Muscle of arm (tissue), 12 donors: ENCODE measurements around the gene CWC27. TPM values are rescaled to one million over a fixed set of nuclear protein-coding genes. Genes with fewer than 3 reads are reported as not detected.

Experiments used
- DNase-seq: peaks from one replicate; pipeline ENCODE4 v3.0.0-alpha.2; 2013
- polyA plus RNA-seq, 12 donors: library from polyadenylated mRNA; unstranded; fragments of 120-200 nt; gene quantifications; one replicate each; pipeline ENCODE4 v1.2.1, GENCODE V29; 2013; ENCODE audit not compliant: insufficient read length in 12 of 12

The CWC27 gene
- polyA plus RNA-seq, 12 donors = 21.9 to 40.1 (median 25.4) TPM; not detected in 1

DNA sequence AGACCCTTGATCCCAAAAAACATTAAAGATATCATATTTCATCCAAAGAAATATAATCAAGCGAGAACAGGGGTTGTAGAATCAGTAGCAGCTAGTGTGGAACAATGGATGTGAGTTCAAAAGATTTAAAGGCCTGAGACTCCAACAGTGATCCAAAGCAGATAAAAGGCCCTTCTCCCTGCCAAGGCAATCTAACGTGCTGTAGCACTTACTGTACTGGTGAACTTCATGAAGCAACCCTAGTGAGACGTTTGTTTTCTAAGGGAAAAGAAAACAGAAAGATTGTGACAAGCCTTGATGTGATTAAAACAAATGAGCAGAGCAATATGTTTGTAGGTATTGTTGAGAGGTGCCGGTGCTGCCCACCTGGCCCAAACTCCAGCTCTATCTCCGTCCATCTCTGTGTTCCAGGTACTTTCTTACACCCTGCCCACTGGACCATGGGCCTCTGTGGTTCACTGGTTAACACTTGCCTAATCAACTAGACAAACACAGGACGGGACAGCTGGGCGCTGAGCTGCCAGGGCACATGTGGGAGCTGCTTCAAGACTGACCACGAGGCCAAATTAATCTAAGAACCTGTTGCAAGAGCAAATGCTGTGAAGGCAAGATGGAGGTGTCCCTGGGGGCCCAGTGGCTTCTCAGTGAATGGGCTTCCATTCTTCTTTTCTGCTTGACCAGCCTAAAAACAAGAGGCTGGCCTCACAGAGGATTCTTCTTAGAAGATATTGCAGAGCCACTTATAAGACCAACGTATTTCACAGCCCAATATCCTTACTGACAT is 265.5 kb downstream of the CWC27 start:
- no peak for DNase-seq

DNA sequence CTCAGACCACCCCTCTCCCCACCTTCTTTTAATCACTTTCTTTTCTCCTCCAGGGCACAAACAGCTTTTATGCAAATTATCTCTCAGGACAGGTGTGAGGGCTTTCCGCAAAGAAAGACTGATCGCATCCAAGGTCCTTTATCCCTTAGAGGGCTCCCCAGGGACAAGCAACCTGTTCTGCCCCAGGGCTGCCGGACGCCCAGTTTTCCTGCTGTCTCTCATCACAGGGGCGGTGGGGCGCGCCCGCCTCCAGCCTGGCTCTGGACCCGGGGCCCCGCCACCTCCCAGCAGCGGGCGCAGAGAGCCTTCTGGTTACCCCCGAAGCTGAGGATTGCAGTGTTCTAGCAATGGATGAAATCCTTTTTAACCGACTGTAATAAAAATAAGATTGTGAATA is 266.1 kb downstream of the CWC27 start:
- DNase-seq = no peak

DNA sequence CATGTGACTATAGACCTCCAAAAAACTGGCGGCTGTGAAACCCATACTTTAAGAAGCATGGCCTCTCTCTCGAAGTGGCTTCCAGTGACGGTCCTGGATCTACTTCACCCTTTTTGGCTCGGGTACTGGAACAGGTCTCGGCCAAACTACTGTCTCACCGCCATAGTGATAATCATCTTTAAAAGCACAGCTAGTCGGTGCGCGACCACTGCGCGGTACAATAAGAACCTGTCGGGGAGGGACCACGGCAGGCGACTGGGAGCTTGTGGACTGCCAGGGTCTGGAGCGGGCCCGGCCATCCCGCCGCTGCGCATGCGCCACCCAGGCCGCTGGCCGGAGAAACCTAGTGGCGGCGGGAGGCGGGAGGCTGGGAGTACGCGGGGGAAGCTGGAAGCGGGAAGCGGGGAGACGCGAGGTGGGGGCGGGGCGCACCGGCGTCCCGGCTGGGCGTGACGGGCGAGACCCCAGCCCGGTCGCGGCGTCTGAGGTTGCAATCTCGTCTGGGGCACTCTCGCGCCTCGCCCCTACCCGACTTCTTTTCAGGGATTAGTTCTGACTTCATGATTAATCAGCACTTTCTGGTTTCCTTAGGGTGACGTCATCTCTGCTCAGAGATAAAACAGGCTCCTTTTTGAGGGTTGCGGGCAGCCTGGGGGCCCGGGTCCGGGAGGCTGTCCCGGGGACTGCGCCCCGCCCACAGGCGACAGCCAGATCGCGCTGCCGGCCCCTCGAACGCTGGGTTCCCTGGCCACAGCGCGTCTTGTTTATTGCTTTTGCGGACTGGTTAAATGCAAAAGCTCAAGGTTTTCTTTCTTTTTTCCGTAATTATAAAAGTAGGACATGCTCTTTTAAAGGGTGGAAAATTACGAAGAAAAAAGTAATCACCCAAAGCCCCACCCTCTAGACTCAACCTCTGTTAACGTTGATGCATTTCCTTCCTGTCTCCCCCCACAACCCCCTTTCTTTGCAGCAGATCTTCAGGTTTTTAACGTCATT is 266.8 kb downstream of the CWC27 start:
- peak; percentile 89 for DNase-seq

DNA sequence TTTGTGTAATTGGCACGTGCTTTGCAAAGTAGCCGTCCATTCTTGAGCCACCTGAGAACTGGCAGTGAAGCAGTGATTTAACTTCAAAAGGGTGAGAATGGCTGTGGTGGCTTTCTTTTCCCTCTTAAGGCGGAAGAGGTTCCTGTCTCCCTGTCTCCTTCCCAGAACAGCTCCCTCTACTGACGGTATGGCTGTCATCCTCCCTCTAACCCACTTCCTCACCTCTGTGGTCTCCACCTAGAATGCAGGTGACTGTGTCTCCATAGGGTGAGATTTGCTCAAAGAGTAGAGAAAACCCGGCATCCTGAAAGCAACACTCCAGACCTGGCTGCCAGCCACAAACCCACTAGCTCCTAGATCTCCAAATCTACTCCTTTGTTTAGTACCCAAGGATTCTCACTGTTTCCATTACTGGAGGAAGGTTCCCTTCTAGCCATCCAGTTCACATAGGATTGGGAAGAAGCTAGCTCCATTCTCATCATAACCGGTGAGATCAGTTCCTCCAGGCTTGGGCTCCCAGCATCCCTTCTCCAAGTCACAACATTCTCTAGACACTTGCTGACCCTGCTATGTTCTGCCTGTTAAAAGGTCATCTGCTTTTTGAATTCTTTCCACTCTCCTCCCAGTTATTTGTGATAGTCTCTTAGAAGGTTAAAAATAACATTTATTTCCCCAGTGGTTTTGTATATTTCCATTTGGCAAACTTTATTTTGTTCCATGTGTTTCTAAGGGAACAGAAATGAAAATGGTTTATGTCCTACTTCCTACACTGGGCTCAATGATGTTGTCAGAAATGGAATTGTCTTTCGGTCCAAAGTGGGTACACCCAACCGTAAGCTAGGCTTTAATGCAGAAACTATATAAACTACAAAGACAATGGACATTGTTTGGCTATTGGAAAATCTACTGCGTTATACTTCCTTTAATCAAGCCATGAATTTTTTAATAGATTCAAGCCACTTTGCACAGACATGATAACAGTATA is 269.4 kb downstream of the CWC27 start:
- DNase-seq = no peak

DNA sequence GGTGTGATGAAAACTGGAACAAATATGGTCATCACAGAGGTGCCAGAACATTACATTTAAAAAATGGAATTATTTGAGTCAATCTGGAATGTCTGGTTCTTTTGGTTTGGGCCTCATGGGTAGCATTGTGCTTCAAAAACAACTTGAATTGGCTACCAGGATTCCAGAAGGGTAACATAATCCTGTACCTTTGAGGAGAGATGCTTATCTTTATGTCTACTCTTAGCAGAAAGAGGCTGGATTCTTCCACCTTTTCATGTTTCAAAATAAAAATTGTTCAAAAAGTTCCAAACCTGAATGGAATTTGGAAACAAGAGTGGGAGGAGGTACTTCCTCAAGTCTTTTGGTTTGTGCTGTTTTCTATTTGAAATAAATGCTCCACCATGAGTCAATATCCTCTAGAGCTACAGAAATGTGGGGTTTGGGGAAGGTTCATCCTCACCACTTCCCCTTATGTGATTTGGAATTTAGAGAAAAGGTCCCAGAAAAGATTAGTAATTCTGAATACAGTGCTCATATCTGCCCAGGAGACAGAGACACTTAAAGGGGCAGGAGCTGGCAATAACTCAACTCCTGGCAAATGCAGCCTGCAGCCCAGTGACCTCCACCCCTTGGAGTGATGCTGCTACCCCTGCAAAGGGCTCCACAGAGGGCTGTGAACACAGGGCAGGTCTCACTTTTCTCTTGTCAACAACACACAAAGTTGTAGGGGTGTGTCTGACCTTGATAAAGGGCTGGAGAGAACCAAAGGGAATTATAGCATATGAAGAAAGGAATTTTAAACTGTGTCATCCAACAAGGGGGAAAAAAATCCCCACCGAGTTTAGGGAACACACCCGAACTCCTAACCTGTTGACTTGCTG is 272.8 kb downstream of the CWC27 start:
- DNase-seq = no peak

DNA sequence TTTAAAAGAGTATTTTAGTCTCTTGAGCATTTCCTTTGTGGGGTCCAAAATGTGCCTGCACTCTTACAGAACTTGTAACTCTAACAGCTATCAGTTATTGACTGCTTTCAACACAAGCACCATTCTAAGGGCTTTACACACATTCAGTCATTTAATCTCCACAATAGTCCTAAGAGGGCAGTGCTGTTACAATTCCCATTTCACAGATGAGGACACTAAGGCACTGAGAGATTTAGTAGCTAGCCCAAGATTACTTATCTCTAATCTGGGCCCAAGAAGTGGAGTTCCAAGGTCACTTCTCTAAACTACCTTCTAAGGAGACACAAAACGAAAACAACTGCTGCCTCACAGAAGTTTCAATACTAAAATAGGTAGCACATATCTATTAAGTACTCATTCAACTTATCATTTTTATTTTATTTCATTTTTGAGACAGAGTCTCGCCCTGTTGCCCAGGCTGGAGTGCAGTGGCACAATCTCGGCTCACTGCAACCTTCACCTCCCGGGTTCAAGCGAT is 275.2 kb downstream of the CWC27 start:
- no peak for DNase-seq

DNA sequence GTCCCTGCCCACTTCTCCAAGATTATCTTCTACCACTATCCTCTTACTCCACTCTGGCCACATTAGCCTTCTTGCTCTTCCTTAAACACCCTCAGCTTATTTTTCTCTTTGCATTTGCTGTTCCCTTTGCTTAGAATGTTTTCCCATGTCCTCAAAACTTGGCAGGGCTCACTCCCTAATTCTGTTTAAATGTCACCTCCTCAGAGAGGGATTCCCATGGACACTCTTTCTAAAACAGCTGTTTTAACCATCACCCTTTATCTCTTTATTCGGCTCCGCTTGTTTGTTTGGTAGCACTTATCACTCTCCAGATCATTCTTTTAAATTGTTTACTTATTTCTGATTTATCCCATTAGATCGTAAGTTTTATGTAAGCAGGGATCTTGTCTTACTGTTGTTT is 278.5 kb downstream of the CWC27 start:
- no peak for DNase-seq

DNA sequence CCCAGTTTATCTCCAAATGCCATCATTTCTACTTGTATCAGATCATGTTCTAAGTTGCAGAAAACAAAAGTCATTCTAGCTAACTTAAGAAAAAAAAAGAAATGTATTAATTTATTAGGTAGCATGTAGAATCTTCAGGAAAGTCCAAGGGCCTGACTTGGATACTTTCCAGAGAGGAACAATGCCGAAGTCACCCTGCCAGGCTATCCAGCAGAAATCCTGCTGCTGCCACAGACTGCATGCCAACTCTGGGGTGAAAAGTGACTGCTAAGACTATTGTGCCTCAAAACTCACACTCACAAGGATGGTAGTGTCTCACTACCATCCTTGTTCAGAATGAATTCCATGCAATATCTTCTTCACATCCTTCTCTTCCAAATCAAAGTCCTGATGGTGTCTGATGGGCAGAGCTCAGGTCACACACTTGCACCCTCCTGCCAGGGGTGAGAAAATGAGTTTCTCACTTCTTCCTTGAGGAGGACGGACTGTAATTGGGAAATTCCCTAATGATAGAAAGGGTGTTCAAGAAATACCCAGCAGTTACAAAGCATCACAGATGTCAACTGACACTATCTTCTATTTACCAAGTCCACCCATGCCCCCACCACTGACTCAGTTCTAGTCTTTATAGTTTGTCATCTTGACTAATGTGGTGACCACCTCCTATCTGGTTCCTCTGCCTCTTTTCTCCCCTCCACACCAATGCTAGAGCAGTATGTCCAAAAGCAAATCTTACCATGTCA is 279.4 kb downstream of the CWC27 start:
- no peak for DNase-seq

DNA sequence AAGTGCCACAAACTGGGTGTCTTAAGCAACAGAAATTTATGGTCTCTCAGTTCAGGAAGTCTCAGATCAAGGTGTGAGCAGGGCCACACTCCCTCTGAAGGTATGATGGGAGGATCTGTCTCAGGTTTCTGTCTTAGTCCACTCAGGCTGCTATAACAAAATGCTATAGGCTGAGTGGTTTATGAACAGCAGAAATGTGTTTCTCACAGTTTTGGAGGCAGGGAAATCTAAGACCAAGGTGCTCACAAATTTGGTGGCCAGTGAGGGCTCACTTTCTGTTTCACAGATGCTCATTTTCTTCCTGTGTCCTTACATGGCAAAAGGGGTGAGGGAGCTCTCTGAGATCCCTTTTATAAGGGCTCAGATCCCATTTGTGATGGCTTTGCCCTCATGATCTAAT is 281.4 kb downstream of the CWC27 start:
- no peak for DNase-seq

DNA sequence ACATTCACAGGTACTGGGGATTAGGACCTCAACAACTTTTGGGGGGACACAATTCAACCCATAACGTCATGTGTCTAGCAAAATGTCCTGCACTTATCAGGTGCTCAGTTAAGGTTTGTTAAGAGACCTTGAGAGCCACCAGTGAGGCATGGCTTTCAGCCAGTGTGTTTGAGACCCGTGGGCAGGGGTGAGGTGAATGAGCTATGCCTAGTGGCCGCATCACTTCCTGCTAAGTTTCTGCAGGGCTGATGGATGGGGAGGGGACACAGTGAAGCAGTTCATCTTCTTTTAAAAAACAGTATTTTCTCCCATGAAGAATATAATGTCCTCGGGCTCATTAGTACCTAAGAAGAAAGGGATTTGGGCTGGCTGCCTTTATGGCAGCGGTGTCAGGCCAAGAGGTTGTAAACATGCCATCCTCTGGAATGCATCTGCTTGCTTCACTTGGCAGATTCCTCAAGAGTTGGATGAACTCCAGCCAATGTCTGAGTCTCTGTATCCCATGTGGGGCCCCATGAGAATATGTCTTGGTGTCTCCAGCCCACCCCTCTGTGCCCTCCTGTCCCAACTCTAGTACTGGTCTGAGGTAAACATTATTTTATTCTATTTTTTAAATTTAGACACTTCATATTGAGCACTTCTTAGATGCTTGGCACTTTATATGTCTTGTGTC is 282.2 kb downstream of the CWC27 start:
- DNase-seq = no peak

DNA sequence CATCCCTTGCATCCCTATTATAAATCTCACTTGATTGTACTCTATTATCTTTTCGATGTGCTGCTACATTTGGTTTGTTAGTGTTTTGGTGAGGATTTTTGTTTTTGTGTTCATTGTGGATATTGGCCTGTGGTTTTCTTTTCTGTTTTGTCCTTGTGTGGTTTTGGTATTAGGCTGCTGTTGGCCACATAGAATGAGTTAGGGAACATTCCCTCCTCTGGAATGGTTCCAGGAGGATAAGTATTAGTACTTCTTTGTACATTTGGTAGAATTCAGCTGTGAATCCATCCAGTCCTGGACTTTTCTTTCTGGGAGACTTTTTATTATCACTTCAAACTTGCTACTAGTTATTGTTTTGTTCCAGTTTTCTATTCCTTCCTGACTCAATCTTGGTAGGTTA is 287.2 kb downstream of the CWC27 start:
- no peak for DNase-seq

DNA sequence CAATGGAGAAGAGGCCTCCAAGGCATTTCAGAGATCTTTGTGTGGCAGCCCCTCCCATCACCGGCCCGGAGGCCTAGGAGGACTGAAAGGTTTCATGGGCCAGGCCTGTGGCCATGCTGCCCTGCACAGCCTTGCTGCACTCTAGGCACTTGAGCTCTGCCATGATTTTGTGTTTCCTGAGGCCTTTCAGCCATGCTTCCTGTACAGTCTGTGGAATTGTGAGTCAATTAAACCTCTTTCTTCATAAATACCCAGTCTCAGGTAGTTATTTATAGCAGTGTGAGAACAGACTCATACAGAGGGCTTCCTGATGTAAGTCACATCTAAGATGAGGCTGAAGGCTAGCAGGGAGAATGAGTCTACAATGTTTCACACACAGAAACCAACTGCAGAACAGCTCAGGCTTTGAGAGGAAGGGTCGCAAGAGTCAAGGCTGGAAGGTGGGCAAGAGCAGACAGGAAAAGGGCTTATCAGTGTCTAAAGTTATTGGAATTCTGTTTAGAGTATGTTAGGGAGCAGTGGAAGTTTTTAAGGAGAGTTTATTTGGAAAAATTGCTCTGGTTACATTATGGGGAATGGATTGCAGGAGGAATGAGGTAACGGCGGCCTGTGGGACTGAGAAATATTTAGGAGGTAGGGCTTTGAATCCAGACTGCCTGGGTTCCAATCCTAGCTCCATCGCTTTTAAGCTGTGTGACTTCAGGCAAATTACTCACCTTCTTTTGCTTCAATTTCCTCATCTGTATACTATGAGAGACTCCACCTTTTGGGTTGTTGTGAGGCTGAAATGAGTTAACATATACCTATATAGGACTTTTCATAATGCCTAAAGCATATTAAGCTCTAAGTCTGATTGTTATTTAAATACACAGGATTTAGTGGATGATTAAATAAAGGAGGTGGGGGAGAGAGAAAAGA is 291.2 kb downstream of the CWC27 start:
- no peak for DNase-seq

DNA sequence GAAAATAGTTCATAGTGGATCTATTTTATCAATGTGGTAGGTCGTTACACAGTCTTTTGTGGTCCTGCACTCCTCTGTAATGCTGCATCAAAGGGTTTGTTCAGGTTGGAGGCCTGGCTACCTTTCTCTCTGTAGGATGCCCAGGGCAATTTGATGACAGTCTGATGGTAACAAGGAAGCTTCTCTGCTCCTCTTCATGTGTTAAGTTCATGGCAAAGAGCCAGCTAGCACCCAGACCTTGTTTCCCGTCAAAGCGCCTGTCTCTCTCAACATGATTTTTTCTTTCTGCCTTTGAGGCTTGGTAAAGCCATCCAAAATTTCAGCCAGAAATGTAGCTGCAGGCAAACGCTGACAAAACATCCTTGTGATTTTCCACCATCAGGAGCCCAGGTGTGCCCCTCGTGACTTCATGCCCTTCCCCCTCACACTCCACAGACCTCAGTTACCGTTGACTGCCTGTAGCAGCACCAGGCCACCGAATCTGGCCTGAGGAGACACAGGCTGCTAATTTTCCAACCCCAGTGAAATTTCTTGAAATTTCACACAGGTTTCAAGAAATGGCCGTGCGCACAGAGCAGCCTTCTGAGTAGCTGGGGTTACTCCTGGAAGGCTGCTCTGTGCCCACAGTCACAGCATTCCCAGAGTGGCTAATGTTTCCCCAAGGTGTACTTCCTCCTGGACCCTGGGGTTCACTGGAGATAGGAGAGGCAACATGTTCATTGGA is 292.7 kb downstream of the CWC27 start:
- DNase-seq = no peak

DNA sequence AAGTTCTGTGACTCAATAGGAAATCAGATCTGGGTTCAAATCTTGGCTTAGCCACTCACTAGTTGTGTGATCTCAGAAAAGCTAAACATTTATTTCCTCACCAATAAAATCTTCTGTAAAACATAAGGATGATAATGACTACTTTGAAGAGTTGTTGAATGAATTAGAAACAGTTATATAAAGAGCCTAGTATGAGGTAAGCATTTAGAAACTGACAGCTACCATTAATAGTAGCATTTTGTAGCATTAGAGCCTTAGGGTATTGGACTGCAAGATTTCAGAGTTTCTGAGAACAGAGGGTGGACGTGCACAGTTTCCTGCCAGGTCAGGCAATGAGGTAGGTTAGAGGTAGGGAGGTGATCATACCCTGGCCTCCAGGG is 293.2 kb downstream of the CWC27 start:
- no peak for DNase-seq

DNA sequence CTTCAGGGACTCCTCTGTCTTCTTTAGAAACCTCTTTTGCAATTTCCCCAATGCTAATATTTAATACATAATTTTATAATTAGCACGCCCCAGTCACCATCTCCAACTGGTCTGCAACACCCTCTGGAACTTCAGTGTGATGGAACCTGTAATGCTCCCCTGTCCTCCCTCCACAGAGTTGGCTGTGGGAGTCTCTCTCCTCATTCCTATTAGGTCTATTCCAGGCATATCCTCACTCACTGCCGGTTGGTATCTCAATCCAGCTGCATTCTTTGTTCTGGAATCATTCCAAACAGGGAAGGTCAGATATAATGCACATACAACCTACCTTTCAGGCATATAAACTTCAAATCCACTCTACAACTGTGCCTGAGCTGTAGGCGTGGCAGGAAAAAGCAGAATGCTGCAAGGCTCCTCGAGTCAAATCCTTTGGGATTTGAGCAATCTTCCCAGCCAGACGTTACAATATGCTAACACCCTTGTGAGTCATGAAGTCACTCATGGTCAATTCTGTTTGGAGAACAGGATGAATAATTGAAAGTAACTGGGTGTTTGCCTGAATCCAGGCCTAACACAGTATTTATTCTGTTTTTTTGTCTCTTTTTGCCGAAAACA is 293.8 kb downstream of the CWC27 start:
- peak; percentile 29 for DNase-seq

DNA sequence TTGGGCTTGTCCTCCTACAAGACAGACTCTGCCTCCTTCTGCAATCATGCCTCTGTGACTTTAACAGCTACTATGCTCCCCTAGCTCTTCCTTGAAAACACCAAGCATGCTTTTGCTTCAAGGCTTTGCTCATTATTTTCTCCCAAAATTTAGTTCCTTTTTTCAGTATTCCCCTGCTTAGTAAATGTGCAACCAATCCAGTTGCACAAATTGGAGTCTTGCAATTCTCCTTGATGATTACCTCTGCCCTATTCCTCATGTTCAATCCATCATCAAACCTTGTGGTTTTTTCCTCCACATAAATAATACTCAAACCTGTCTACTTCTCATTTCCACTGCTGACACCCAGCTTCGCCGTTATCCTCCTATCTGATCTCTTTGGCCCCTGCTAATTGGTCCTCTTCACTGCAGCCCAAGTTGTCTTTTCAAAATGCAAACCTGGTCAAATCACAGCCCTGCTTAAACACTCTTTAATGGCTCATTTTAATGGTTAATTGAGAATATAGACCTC is 296.3 kb downstream of the CWC27 start:
- DNase-seq = no peak
